ENCODE data around the gene ANKH. TPM values are rescaled to one million over a fixed set of nuclear protein-coding genes. Genes with fewer than 3 reads are reported as not detected.

The ANKH gene
- total RNA-seq, 6 donors from 2014 or later: 17.2 to 66.7 (median 24.5) TPM

DNA sequence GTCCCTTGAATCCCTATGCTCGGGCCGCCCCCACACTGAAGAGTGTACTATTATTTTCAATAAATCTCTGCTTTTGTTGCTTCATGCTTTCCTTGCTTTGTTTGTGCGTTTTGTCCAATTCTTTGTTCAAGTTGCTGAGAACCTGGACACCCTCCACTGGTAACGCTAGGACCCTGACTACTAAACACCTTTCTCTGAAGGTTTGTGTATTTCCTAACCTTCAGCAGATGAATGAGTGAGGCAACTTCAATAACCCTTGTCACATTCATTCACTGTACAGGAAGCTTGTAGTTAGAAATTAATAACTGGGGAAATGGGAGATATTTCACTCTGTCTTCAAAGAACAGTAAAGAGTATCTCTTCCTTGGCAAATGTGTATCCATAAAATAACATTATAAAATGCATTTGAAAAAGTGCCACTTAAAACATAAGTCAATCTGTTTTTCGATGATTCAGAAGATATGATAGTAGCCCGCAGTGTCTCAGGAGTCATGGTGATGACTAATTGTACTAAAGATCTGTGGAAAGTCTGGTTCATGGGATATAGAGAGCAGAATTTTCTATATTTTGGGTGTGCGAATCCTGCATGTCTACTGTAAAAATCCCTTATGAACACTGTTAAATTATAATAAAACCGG is 43.2 kb upstream of the ANKH start:
- no peaks in the 10 kb centered on the region for H3K9me3 ChIP-seq
- no peaks in the 10 kb centered on the region for H3K4me1 ChIP-seq
- H3K36me3 ChIP-seq: no peaks in the 10 kb centered on the region
- no peak overlapping the region for H3K27ac ChIP-seq
- H3K27me3 ChIP-seq: no peaks in the 10 kb centered on the region
- TF ChIP-seq EP300 (IDR thresholded peaks at IDR 0.05) (no peak), POLR2AphosphoS5 (IDR thresholded peaks at IDR 0.05) (no peak), POLR2A (IDR thresholded peaks at IDR 0.05) (no peak)
- TF ChIP-seq, protein P1, sequence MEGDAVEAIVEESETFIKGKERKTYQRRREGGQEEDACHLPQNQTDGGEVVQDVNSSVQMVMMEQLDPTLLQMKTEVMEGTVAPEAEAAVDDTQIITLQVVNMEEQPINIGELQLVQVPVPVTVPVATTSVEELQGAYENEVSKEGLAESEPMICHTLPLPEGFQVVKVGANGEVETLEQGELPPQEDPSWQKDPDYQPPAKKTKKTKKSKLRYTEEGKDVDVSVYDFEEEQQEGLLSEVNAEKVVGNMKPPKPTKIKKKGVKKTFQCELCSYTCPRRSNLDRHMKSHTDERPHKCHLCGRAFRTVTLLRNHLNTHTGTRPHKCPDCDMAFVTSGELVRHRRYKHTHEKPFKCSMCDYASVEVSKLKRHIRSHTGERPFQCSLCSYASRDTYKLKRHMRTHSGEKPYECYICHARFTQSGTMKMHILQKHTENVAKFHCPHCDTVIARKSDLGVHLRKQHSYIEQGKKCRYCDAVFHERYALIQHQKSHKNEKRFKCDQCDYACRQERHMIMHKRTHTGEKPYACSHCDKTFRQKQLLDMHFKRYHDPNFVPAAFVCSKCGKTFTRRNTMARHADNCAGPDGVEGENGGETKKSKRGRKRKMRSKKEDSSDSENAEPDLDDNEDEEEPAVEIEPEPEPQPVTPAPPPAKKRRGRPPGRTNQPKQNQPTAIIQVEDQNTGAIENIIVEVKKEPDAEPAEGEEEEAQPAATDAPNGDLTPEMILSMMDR (IDR thresholded peaks at IDR 0.05): no peak
- 85 to 88% methylated on average over 8 of the region's 8 CpGs for WGBS, 2 donors
- DNase-seq: no peak
- H3K4me3 ChIP-seq: no peak overlapping the region
- peak in 1 of 2 donors; percentile 57 for ATAC-seq (ENCODE audit: low FRiP score in 2 of 2)

DNA sequence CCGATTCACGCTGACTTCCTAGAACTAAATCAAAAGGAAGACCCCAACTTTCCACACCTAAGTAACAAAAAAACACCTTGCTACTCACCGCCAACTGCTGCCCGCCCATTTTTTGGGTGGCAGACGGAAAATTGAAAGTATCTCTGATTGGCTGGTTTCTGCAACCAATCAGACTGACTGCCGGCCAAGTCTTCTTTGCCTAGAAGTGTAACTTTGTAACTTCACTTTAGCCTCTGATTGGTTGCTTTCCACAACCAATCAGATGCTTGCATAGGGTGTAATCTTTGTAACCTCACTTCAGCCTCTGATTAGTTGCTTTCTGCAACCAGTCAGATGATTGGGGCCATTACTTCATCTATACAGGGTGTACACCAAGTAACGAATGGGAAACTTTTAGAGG is 42.6 kb upstream of the ANKH start:
- no peak for TF ChIP-seq POLR2AphosphoS5 (IDR thresholded peaks at IDR 0.05)
- TF ChIP-seq EP300 (IDR thresholded peaks at IDR 0.05): no peak
- no peak for TF ChIP-seq POLR2A (IDR thresholded peaks at IDR 0.05)
- TF ChIP-seq, protein P1 (IDR thresholded peaks at IDR 0.05): no peak
- ATAC-seq (ENCODE audit: low FRiP score in 2 of 2) (no peak), DNase-seq (no peak)
- no peaks in the 10 kb centered on the region for H3K27me3 ChIP-seq
- WGBS, 2 donors: 86 to 98% methylated on average over 7 of the region's 7 CpGs
- H3K36me3 ChIP-seq: no peaks in the 10 kb centered on the region
- no peak overlapping the region for H3K4me3 ChIP-seq
- H3K27ac ChIP-seq: no peak overlapping the region
- H3K9me3 ChIP-seq: no peaks in the 10 kb centered on the region
- no peaks in the 10 kb centered on the region for H3K4me1 ChIP-seq

DNA sequence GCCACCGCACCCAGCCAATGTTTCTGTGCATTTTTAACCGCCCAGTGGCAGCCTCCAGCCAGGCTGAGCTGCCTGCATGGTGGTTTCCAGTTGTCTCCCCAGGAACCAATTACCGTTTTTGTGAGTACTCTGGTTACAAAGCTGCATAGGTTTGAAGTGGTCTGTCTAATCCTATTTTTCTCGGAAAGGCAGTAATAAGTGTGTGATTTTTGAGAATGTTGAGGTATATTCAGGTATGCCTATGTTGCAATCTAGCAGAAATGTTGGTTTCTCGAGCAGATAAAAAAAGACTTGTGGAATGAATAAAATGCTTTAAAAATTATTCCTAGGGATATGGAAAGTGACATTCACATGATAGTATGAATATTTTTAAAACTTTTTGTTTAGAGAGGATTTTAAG is 41.5 kb upstream of the ANKH start:
- no peak for ATAC-seq (ENCODE audit: low FRiP score in 2 of 2)
- no peak for DNase-seq
- H3K27ac ChIP-seq: no peak overlapping the region
- WGBS, 2 donors: 73 to 84% methylated on average over 3 to 5 of the region's 5 CpGs
- TF ChIP-seq POLR2AphosphoS5 (IDR thresholded peaks at IDR 0.05) (no peak), POLR2A (IDR thresholded peaks at IDR 0.05) (no peak), EP300 (IDR thresholded peaks at IDR 0.05) (no peak)
- TF ChIP-seq, protein P1 (IDR thresholded peaks at IDR 0.05): no peak
- no peaks in the 10 kb centered on the region for H3K36me3 ChIP-seq
- H3K4me1 ChIP-seq: no peaks in the 10 kb centered on the region
- no peak overlapping the region for H3K4me3 ChIP-seq
- H3K27me3 ChIP-seq: no peaks in the 10 kb centered on the region
- no peaks in the 10 kb centered on the region for H3K9me3 ChIP-seq

DNA sequence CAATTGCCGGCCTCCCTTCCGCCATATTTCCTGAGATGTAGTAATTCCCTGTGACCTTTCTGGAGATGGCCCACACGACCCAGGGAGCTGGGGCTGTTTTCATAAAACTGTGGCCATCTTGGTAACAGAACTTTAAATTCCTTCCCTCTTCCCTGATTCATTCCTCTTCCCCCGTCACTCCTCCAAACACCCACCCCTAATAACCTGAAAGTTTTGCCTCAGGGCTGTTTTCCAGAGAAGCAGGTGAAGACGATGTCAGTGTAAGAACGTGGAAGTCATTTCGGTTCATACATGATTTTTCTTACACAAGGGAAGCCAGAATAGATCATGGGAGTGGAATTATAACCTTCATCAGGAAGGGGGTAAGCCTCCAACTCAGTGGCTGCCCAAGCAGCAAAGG is 40.6 kb upstream of the ANKH start:
- Histone ChIP-seq H3K9me3 (no peaks in the 10 kb centered on the region), H3K36me3 (no peaks in the 10 kb centered on the region), H3K27me3 (no peaks in the 10 kb centered on the region), H3K4me3 (no peak overlapping the region), H3K4me1 (no peaks in the 10 kb centered on the region), H3K27ac (no peak overlapping the region)
- DNase-seq (no peak), ATAC-seq (ENCODE audit: low FRiP score in 2 of 2) (no peak)
- TF ChIP-seq, protein P1 (IDR thresholded peaks at IDR 0.05): no peak
- TF ChIP-seq POLR2A (IDR thresholded peaks at IDR 0.05): no peak
- no peak for TF ChIP-seq POLR2AphosphoS5 (IDR thresholded peaks at IDR 0.05)
- no peak for TF ChIP-seq EP300 (IDR thresholded peaks at IDR 0.05)
- 86 to 89% methylated on average over 7 of the region's 7 CpGs for WGBS, 2 donors

DNA sequence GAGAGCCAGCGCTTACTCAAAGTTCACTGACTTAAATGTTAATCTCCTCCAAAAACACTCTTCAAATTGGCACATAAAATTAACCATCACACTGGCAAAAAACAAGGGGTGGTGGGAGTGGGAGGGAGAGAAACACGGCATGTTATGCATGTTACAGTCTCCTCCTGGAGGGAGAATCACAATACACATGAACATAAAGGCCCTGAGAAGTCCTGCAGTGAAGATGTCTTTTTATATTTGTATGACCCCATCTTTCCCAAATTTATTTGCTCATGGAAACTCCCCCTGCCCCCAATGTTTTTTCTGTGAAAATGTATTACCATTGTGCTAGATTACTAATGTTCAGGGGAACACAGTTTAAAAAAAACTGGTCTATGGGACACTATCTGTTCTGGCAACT is 37.8 kb upstream of the ANKH start:
- DNase-seq (no peak), ATAC-seq (ENCODE audit: low FRiP score in 2 of 2) (no peak)
- Histone ChIP-seq H3K4me1 (no peaks in the 10 kb centered on the region), H3K9me3 (no peaks in the 10 kb centered on the region), H3K27ac (no peak overlapping the region), H3K27me3 (no peaks in the 10 kb centered on the region), H3K36me3 (no peaks in the 10 kb centered on the region), H3K4me3 (no peak overlapping the region)
- WGBS, 2 donors: 90 to 92% methylated on average over 2 of the region's 2 CpGs
- TF ChIP-seq POLR2AphosphoS5 (IDR thresholded peaks at IDR 0.05) (no peak), EP300 (IDR thresholded peaks at IDR 0.05) (no peak), POLR2A (IDR thresholded peaks at IDR 0.05) (no peak)
- TF ChIP-seq, protein P1 (IDR thresholded peaks at IDR 0.05): no peak
